H1 (cell line): ENCODE measurements around the gene WDR44.
A peak's percentile ranks its signal among the peaks of the same experiment; 100 is the strongest.

Experiments used
- EP300 ChIP-seq, 2 experiments: IDR thresholded peaks; 1 replicate in 1 of 2; 2 replicates in 1 of 2; pipeline ENCODE4 v1.6.1; 2011 to 2012; ENCODE audit warnings: low read depth in 2 of 2, low read length in 2 of 2, mild to moderate bottlenecking in 2 of 2, borderline replicate concordance in 1 of 2, inconsistent platforms in 1 of 2, moderate library complexity in 1 of 2
- EZH2 ChIP-seq: fragments of 200-600 bp; sonication (generic); IDR thresholded peaks from 2 replicates; pipeline ENCODE4 v1.7.1; 2012; ENCODE audit warnings: low read depth, mild to moderate bottlenecking, moderate library complexity, low read length, inconsistent platforms; ENCODE audit not compliant: severe bottlenecking
- POLR2A ChIP-seq, 2 experiments: IDR thresholded peaks; 1 replicate in 1 of 2; 2 replicates in 1 of 2; pipeline ENCODE4 v1.6.1; 2011; ENCODE audit warnings: low read depth in 2 of 2, low read length in 2 of 2, mild to moderate bottlenecking in 2 of 2; ENCODE audit errors: control extremely low read depth in 1 of 2
- RAD21 ChIP-seq, 2 experiments: IDR thresholded peaks in 1 of 2; conservative IDR thresholded peaks in 1 of 2; 2 replicates each; pipeline ENCODE4 v1.6.1; 2011; ENCODE audit warnings: low read depth in 2 of 2, low read length in 2 of 2, improper control_type of control experiment in 1 of 2, inconsistent platforms in 1 of 2, mild to moderate bottlenecking in 1 of 2, moderate library complexity in 1 of 2
- RBBP5 ChIP-seq: IDR thresholded peaks from 2 replicates; pipeline ENCODE4 v1.7.1; 2012; ENCODE audit warnings: low read depth, mild to moderate bottlenecking, inconsistent platforms, low read length, moderate library complexity, borderline replicate concordance
- RXRA ChIP-seq: IDR thresholded peaks from 2 replicates; pipeline ENCODE4 v1.6.1; 2011; ENCODE audit warnings: low read depth, mild to moderate bottlenecking, low read length, moderate library complexity; ENCODE audit not compliant: insufficient read depth
- SAP30 ChIP-seq: fragments of 300-600 bp; sonication (generic); IDR thresholded peaks from 2 replicates; pipeline ENCODE4 v1.7.1; 2012; ENCODE audit warnings: low read length, moderate library complexity, mild to moderate bottlenecking, inconsistent platforms; ENCODE audit not compliant: insufficient read depth, insufficient replicate concordance
- TEAD4 ChIP-seq: IDR thresholded peaks from 2 replicates; pipeline ENCODE4 v1.6.1; 2012; ENCODE audit warnings: low read depth, low read length, inconsistent platforms, mixed read lengths
- TF ChIP-seq, protein P1 (sequence below), 3 experiments: IDR thresholded peaks; 1 replicate in 2 of 3; 2 replicates in 1 of 3; pipeline versions ENCODE4 v1.5.1 to v1.6.1; 2011; ENCODE audit warnings: low read length in 3 of 3, mild to moderate bottlenecking in 3 of 3, inconsistent platforms in 2 of 3, low read depth in 1 of 3, moderate library complexity in 1 of 3; ENCODE audit not compliant: insufficient read depth in 1 of 3; ENCODE audit errors: control extremely low read depth in 1 of 3
- TF ChIP-seq, protein P2 (sequence below): IDR thresholded peaks from 2 replicates; pipeline ENCODE4 v1.6.1; 2012; ENCODE audit warnings: inconsistent platforms

DNA sequence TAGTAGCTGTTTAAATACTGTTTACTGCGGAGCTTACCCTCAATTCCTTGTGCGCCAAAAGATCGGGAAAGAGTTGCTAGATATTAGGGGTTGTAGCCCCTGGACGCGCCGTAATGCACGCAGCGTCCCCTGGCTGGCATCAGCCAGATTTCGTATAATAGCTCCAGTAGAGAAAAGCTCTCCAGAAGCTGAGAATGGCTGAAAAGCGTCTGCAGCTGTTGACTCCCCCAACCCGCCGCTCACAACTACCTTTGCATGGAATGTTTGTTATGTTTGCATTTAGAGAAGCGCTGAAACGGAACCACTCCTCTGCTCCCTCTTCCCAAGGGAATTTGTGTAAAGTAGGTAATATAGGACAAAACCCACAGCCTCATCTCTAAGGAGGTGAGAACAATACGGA is 153.4 kb downstream of the WDR44 start:
- peak in 1 of 2 experiments; percentile 24; a peak in 1 of 4 replicates for TF ChIP-seq RAD21 (IDR thresholded peaks at IDR 0.05 in 1 of 2, conservative IDR thresholded peaks at IDR 0.05 in 1 of 2; ENCODE audit: low read depth in 2 of 2, low read length in 2 of 2)
- no peak for TF ChIP-seq RBBP5
- peak; percentile 37; the same call in 1 of the 2 replicates for TF ChIP-seq TEAD4
- 0 out of 3 replicates have a peak, but pooled peaks of 1 of the 2 experiments have one; percentile 23 for TF ChIP-seq POLR2A (IDR thresholded peaks at IDR 0.05; ENCODE audit: control extremely low read depth in 1 of 2, low read depth in 2 of 2, low read length in 2 of 2)
- TF ChIP-seq, protein P1, sequence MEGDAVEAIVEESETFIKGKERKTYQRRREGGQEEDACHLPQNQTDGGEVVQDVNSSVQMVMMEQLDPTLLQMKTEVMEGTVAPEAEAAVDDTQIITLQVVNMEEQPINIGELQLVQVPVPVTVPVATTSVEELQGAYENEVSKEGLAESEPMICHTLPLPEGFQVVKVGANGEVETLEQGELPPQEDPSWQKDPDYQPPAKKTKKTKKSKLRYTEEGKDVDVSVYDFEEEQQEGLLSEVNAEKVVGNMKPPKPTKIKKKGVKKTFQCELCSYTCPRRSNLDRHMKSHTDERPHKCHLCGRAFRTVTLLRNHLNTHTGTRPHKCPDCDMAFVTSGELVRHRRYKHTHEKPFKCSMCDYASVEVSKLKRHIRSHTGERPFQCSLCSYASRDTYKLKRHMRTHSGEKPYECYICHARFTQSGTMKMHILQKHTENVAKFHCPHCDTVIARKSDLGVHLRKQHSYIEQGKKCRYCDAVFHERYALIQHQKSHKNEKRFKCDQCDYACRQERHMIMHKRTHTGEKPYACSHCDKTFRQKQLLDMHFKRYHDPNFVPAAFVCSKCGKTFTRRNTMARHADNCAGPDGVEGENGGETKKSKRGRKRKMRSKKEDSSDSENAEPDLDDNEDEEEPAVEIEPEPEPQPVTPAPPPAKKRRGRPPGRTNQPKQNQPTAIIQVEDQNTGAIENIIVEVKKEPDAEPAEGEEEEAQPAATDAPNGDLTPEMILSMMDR (IDR thresholded peaks at IDR 0.05; ENCODE audit: control extremely low read depth in 1 of 3, insufficient read depth in 1 of 3, low read depth in 1 of 3, low read length in 3 of 3), result peak; percentile 10 to 18 (median 18); a peak in 3 of 4 replicates
- TF ChIP-seq SAP30, result no peak
- TF ChIP-seq EZH2, result no peak
- TF ChIP-seq RXRA, result no peak
- TF ChIP-seq, protein P2, sequence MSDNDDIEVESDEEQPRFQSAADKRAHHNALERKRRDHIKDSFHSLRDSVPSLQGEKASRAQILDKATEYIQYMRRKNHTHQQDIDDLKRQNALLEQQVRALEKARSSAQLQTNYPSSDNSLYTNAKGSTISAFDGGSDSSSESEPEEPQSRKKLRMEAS, result no peak
- TF ChIP-seq EP300 (IDR thresholded peaks at IDR 0.05; ENCODE audit: borderline replicate concordance in 1 of 2, low read depth in 2 of 2, low read length in 2 of 2), result no peak
